Right lobe of liver (tissue), 6 donors: ENCODE data around the gene STARD4. TPM values are rescaled to one million over a fixed set of nuclear protein-coding genes. Genes with fewer than 3 reads are reported as not detected.

Experiments used
- ATAC-seq, 4 donors: fragments of 200-7000 bp; cut with Tn5 transposase; one replicate each; pipeline ENCODE4 v1.9.1; 2020; ENCODE audit warnings: mild to moderate bottlenecking in 4 of 4, moderate library complexity in 4 of 4
- DNase-seq, 3 donors: peaks; one replicate each; pipeline ENCODE4 v3.0.0-alpha.2; 2020
- H3K27ac ChIP-seq, 3 donors: fragments of 200-600 bp; one replicate each; pipeline ENCODE4 v1.8.0; 2022
- H3K27me3 ChIP-seq, 2 donors: fragments of 200-600 bp; one replicate each; pipeline ENCODE4 v1.8.0; 2022
- H3K36me3 ChIP-seq, 4 donors: fragments of 200-600 bp; sonication (generic) in 1 of 4; one replicate each; pipeline versions ENCODE4 v1.5.1 to v1.8.0; 2017 to 2022; ENCODE audit warnings: control low read depth in 1 of 4
- H3K4me1 ChIP-seq, 4 donors: fragments of 200-600 bp; sonication (generic) in 1 of 4; one replicate each; pipeline versions ENCODE4 v1.5.1 to v1.8.0; 2017 to 2022; ENCODE audit warnings: control low read depth in 1 of 4
- H3K4me3 ChIP-seq, 3 donors: fragments of 200-600 bp; one replicate each; pipeline ENCODE4 v1.8.0; 2022
- H3K9me3 ChIP-seq, 4 donors: fragments of 200-600 bp; sonication (generic) in 1 of 4; one replicate each; pipeline versions ENCODE4 v1.5.1 to v1.8.0; 2017 to 2022; ENCODE audit warnings: control low read depth in 1 of 4
- CTCF ChIP-seq, 4 donors: fragments of 200-600 bp in 3 of 4; fragments of 450-650 bp in 1 of 4; IDR thresholded peaks; one replicate each; pipeline versions ENCODE4 v1.5.1 to v1.8.0; 2016 to 2022; ENCODE audit warnings: antibody characterized with exemption in 4 of 4, mild to moderate bottlenecking in 2 of 4
- POLR2A ChIP-seq: fragments of 450-650 bp; IDR thresholded peaks from one replicate; pipeline ENCODE4 v1.6.1; 2017; ENCODE audit warnings: antibody characterized with exemption, mild to moderate bottlenecking
- WGBS: methylation state at CpG from one replicate; pipeline ENCODE4 v1.1.6; 2018; ENCODE audit warnings: low coverage, low lambda C conversion rate; ENCODE audit not compliant: insufficient coverage; ENCODE audit errors: missing lambda C conversion rate; 5-methylcytosine and 5-hydroxymethylcytosine counted together
- intact Hi-C, 2 donors: fragments of 100-400 bp; cut with DNase I; formaldehyde crosslinking; loops; one replicate each; pipeline versions ENCODE4 v1.11.2 to v1.14.1; 2022
- total RNA-seq, 6 experiments: library from RNA; depleted of rRNA in 2 of 6; stranded (reverse); fragments of >200 nt in 2 of 6; fragmentation: NEBNext Ultra II Directional in 3 of 6; extraction: Animal tissue kit (Norgen Biotek cat#: 25700) in 3 of 6; gene quantifications; one replicate each; pipeline versions ENCODE4 v1.1.0 to v1.2.4, GENCODE V29; 2016 to 2023
- donor health status: DM: no; HTN: yes; CAD: no.
- donor health status: DM: no; HTN: no; CAD: no.
- donor health status: DM: no; HTN: no; CAD: no.
- donor health status: DM: no; HTN: yes; CAD: no.
- donor health status: DM: no; HTN: yes; CAD: no.

STARD4 gene
- total RNA-seq, 6 experiments from 2014 or later, result 6.4 to 30.5 (median 18.1) TPM

DNA sequence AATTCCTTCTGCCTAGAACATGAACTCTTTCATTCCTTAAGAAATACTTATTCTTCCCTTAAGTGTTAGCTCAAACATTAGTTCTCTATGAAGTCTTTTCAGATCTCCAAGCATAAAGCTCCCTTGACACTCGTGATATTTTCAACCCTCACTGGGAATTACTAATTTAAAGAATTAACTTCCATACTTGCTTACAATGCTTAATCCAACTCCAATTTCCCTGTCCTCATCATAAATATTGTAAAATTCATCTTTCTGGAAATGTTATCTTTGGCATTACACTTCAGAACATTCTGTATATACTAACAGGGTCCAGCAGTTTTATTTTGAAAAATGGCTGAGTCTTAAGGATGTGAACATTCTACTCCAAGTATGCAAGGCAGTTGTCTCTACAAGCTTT lies 7.2 kb downstream of the STARD4 start:
- no peak for DNase-seq
- 95% methylated on average over 1 of the region's 1 CpG for WGBS

GRCh38 chr5:111502956-111503355 lies 9.4 kb downstream of the STARD4 start:
- intact Hi-C loops, result no loop called here
- DNase-seq (no peak), ATAC-seq (no peak)
- peaks cover 0 to 29% (median 0%) of the 10 kb centered on the region in 4 donors for H3K36me3 ChIP-seq
- no peak overlapping the region for H3K27ac ChIP-seq
- no peaks in the 10 kb centered on the region for H3K4me1 ChIP-seq
- no peaks in the 10 kb centered on the region for H3K27me3 ChIP-seq
- H3K4me3 ChIP-seq, result no peak overlapping the region
- no peaks in the 10 kb centered on the region for H3K9me3 ChIP-seq
- TF ChIP-seq POLR2A (no peak), CTCF (IDR thresholded peaks at IDR 0.05) (no peak)

More for the DNA sequence above, 7.2 kb downstream of the STARD4 start:
- intact Hi-C loops, result no loop called here
- no peak for ATAC-seq
- Histone ChIP-seq H3K4me1 (peaks cover 0 to 16% (median under 1%) of the 10 kb centered on the region in 4 donors), H3K27ac (no peak overlapping the region), H3K9me3 (no peaks in the 10 kb centered on the region), H3K4me3 (no peak overlapping the region), H3K27me3 (no peaks in the 10 kb centered on the region), H3K36me3 (peaks cover 0 to 12% (median 0%) of the 10 kb centered on the region in 4 donors)
- TF ChIP-seq CTCF (IDR thresholded peaks at IDR 0.05) (no peak), POLR2A (no peak)

GRCh38 chr5:111498346-111498745 lies 14.0 kb downstream of the STARD4 start:
- no peak overlapping the region for H3K27ac ChIP-seq
- no peaks in the 10 kb centered on the region for H3K4me1 ChIP-seq
- intact Hi-C loops, result no loop called here
- WGBS, result 18% methylated on average over 1 of the region's 1 CpG
- no peak for DNase-seq
- no peaks in the 10 kb centered on the region for H3K27me3 ChIP-seq
- no peak overlapping the region for H3K4me3 ChIP-seq
- ATAC-seq, result no peak
- H3K36me3 ChIP-seq, result peaks cover 0 to 29% (median 0%) of the 10 kb centered on the region in 4 donors
- TF ChIP-seq CTCF (IDR thresholded peaks at IDR 0.05), result no peak
- no peaks in the 10 kb centered on the region for H3K9me3 ChIP-seq

GRCh38 chr5:111495159-111495558 lies 17.2 kb downstream of the STARD4 start:
- Histone ChIP-seq H3K36me3 (peaks cover 0 to 17% (median 0%) of the 10 kb centered on the region in 4 donors), H3K9me3 (no peaks in the 10 kb centered on the region), H3K27me3 (no peaks in the 10 kb centered on the region), H3K4me1 (no peaks in the 10 kb centered on the region), H3K27ac (no peak overlapping the region), H3K4me3 (no peak overlapping the region)
- 100% methylated on average over 1 of the region's 1 CpG for WGBS
- ATAC-seq, result no peak
- intact Hi-C loops, result no loop called here
- TF ChIP-seq CTCF (IDR thresholded peaks at IDR 0.05), result no peak
- TF ChIP-seq POLR2A, result no peak
- DNase-seq, result no peak
